HEK293 (cell line): ENCODE measurements around the gene LGALS3BP.
A peak's percentile ranks its signal among the peaks of the same experiment; 100 is the strongest.

Experiments
- CTCF ChIA-PET: fragments of 350-600 bp; formaldehyde crosslinking; extraction: SDS; loops from one replicate; lab custom pipeline; 2021; ENCODE audit warnings: antibody characterized with exemption; lab: Yijun Ruan, JAX
- POLR2A ChIA-PET: fragments of 300-600 bp; formaldehyde crosslinking; extraction: SDS; loops from one replicate; lab custom pipeline; 2020; ENCODE audit warnings: antibody characterized with exemption, inconsistent platforms; lab: Yijun Ruan, JAX
- H3K27ac ChIP-seq: fragments of 200-500 bp; sonication (Bioruptor generic); 2 replicates; pipeline ENCODE4 v1.5.1; 2014; ENCODE audit warnings: low read depth, low read length, control low read depth, inconsistent platforms; ENCODE audit errors: extremely low read depth
- H3K36me3 ChIP-seq, 2 experiments: fragments of 200-500 bp in 1 of 2; sonication (Bioruptor generic) in 1 of 2; 1 replicate in 1 of 2; 2 replicates in 1 of 2; pipeline ENCODE4 v1.5.1; 2014 to 2017; ENCODE audit warnings: inconsistent platforms in 2 of 2, low read length in 2 of 2; ENCODE audit not compliant: control insufficient read depth in 2 of 2, insufficient read depth in 1 of 2
- H3K4me1 ChIP-seq: fragments of 200-500 bp; sonication (Bioruptor generic); 2 replicates; pipeline ENCODE4 v1.5.1; 2014; ENCODE audit warnings: mild to moderate bottlenecking, low read length, inconsistent platforms; ENCODE audit not compliant: control insufficient read depth, insufficient read depth
- H3K4me3 ChIP-seq: 2 replicates; pipeline ENCODE4 v1.5.1; 2011; ENCODE audit warnings: low read depth, mild to moderate bottlenecking, control low read depth, low read length, moderate library complexity
- H3K9me3 ChIP-seq: fragments of 200-500 bp; sonication (Bioruptor generic); 2 replicates; pipeline ENCODE4 v1.5.1; 2014; ENCODE audit warnings: low read depth, low read length, inconsistent platforms; ENCODE audit not compliant: control insufficient read depth, insufficient read depth
- GFI1B ChIP-seq: fragments of 450-650 bp; formaldehyde crosslinking; IDR thresholded peaks from 2 replicates; pipeline ENCODE4 v1.5.1; 2016; ENCODE audit warnings: missing biosample characterization, missing genetic modification characterization
- GLIS2 ChIP-seq: fragments of 450-650 bp; formaldehyde crosslinking; IDR thresholded peaks from 2 replicates; pipeline ENCODE4 v1.5.1; 2016; ENCODE audit warnings: missing biosample characterization, missing genetic modification characterization
- PATZ1 ChIP-seq: fragments of 450-650 bp; formaldehyde crosslinking; IDR thresholded peaks from 2 replicates; pipeline ENCODE4 v1.5.1; 2016; ENCODE audit warnings: missing biosample characterization, missing genetic modification characterization
- RBAK ChIP-seq: fragments of 450-650 bp; formaldehyde crosslinking; IDR thresholded peaks from 2 replicates; pipeline ENCODE4 v1.5.1; 2016; ENCODE audit warnings: missing biosample characterization, missing genetic modification characterization
- SCRT1 ChIP-seq: fragments of 450-650 bp; formaldehyde crosslinking; IDR thresholded peaks from 2 replicates; pipeline ENCODE4 v1.5.1; 2016; ENCODE audit warnings: missing biosample characterization, missing genetic modification characterization, borderline replicate concordance
- SP7 ChIP-seq: fragments of 450-650 bp; formaldehyde crosslinking; IDR thresholded peaks from 2 replicates; pipeline ENCODE4 v1.5.1; 2016; ENCODE audit warnings: missing biosample characterization, missing genetic modification characterization
- ZBTB17 ChIP-seq: fragments of 450-650 bp; formaldehyde crosslinking; IDR thresholded peaks from 2 replicates; pipeline ENCODE4 v1.5.1; 2016; ENCODE audit warnings: missing biosample characterization, missing genetic modification characterization
- ZFHX2 ChIP-seq: fragments of 450-650 bp; formaldehyde crosslinking; conservative IDR thresholded peaks from 2 replicates; pipeline ENCODE4 v1.5.1; 2016; ENCODE audit warnings: missing biosample characterization, missing genetic modification characterization
- ZNF10 ChIP-seq: fragments of 450-650 bp; formaldehyde crosslinking; IDR thresholded peaks from 2 replicates; pipeline ENCODE4 v1.5.1; 2017; ENCODE audit warnings: missing biosample characterization, missing genetic modification characterization
- ZNF2 ChIP-seq: fragments of 450-650 bp; formaldehyde crosslinking; IDR thresholded peaks from 2 replicates; pipeline ENCODE4 v1.5.1; 2016; ENCODE audit warnings: missing biosample characterization, missing genetic modification characterization
- ZNF416 ChIP-seq: fragments of 450-650 bp; formaldehyde crosslinking; IDR thresholded peaks from 2 replicates; pipeline ENCODE4 v1.5.1; 2016; ENCODE audit warnings: missing biosample characterization, missing genetic modification characterization
- ZNF600 ChIP-seq: fragments of 450-650 bp; formaldehyde crosslinking; IDR thresholded peaks from 2 replicates; pipeline ENCODE4 v1.5.1; 2016; ENCODE audit warnings: missing biosample characterization, missing genetic modification characterization
- TF ChIP-seq, protein P1 (sequence below): fragments of 450-650 bp; formaldehyde crosslinking; IDR thresholded peaks from 2 replicates; pipeline ENCODE4 v1.5.1; 2017; ENCODE audit warnings: missing biosample characterization, mild to moderate bottlenecking, missing genetic modification characterization, moderate library complexity
- TF ChIP-seq, protein P2 (sequence below): fragments of 450-650 bp; formaldehyde crosslinking; conservative IDR thresholded peaks from 2 replicates; pipeline ENCODE4 v1.5.1; 2016; ENCODE audit warnings: low read depth, missing biosample characterization, missing genetic modification characterization
- TF ChIP-seq, protein P3 (sequence below): fragments of 450-650 bp; formaldehyde crosslinking; IDR thresholded peaks from 2 replicates; pipeline ENCODE4 v1.5.1; 2016; ENCODE audit warnings: missing biosample characterization, missing genetic modification characterization

The LGALS3BP gene

GRCh38 chr17:79009397-79010303 lies 29.9 kb upstream of the LGALS3BP start, which contains the start of gene CANT1 (continued):
- TF ChIP-seq, protein P1, sequence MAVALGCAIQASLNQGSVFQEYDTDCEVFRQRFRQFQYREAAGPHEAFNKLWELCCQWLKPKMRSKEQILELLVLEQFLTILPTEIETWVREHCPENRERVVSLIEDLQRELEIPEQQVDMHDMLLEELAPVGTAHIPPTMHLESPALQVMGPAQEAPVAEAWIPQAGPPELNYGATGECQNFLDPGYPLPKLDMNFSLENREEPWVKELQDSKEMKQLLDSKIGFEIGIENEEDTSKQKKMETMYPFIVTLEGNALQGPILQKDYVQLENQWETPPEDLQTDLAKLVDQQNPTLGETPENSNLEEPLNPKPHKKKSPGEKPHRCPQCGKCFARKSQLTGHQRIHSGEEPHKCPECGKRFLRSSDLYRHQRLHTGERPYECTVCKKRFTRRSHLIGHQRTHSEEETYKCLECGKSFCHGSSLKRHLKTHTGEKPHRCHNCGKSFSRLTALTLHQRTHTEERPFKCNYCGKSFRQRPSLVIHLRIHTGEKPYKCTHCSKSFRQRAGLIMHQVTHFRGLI (tag by site-specific recombination), result peak; percentile 94
- TF ChIP-seq ZBTB17 (tag by site-specific recombination), result 0 out of 2 replicates have a peak, but pooled peaks have one; percentile 8
- TF ChIP-seq, protein P2, sequence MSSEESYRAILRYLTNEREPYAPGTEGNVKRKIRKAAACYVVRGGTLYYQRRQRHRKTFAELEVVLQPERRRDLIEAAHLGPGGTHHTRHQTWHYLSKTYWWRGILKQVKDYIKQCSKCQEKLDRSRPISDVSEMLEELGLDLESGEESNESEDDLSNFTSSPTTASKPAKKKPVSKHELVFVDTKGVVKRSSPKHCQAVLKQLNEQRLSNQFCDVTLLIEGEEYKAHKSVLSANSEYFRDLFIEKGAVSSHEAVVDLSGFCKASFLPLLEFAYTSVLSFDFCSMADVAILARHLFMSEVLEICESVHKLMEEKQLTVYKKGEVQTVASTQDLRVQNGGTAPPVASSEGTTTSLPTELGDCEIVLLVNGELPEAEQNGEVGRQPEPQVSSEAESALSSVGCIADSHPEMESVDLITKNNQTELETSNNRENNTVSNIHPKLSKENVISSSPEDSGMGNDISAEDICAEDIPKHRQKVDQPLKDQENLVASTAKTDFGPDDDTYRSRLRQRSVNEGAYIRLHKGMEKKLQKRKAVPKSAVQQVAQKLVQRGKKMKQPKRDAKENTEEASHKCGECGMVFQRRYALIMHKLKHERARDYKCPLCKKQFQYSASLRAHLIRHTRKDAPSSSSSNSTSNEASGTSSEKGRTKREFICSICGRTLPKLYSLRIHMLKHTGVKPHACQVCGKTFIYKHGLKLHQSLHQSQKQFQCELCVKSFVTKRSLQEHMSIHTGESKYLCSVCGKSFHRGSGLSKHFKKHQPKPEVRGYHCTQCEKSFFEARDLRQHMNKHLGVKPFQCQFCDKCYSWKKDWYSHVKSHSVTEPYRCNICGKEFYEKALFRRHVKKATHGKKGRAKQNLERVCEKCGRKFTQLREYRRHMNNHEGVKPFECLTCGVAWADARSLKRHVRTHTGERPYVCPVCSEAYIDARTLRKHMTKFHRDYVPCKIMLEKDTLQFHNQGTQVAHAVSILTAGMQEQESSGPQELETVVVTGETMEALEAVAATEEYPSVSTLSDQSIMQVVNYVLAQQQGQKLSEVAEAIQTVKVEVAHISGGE (tag by site-specific recombination), result peak; percentile 44

GRCh38 chr17:79008666-79009387 lies 29.1 kb upstream of the LGALS3BP start:
- Histone ChIP-seq H3K9me3 (no peaks in the 10 kb centered on the region), H3K4me3 (peak overlapping the region; percentile 93), H3K4me1 (peaks cover 17% of the 10 kb centered on the region), H3K27ac (peak overlapping the region; percentile 72), H3K36me3 (peaks cover 0 to 23% of the 10 kb centered on the region in 2 experiments; a peak in 1 of 3 replicates)
- ChIA-PET CTCF (interaction anchor here (1.0 to 4.0 kb wide), 3 partner anchors 15 to 54 kb away, joined by 3 to 21 read pairs (median 4); no protein-coding TSS in a partner anchor), POLR2A (interaction anchor here (0.6 to 1.0 kb wide), 10 partner anchors 12 to 174 kb away, joined by 3 to 19 read pairs (median 4); partner anchors contain the start of genes LGALS3BP and USP36)
- TF ChIP-seq ZNF10 (tag by site-specific recombination), result 0 out of 2 replicates have a peak, but pooled peaks have one; percentile 38
- TF ChIP-seq SP7 (tag by site-specific recombination), result peak; percentile 42; the same call in 1 of the 2 replicates
- TF ChIP-seq GLIS2 (tag by site-specific recombination), result peak; percentile 64
- TF ChIP-seq ZNF600, result peak; percentile 40; the same call in 1 of the 2 replicates
- TF ChIP-seq ZFHX2 (tag by site-specific recombination), result 0 out of 2 replicates have a peak, but pooled peaks have one; percentile 14
- TF ChIP-seq ZNF2 (tag by site-specific recombination), result no peak
- TF ChIP-seq, protein P3, sequence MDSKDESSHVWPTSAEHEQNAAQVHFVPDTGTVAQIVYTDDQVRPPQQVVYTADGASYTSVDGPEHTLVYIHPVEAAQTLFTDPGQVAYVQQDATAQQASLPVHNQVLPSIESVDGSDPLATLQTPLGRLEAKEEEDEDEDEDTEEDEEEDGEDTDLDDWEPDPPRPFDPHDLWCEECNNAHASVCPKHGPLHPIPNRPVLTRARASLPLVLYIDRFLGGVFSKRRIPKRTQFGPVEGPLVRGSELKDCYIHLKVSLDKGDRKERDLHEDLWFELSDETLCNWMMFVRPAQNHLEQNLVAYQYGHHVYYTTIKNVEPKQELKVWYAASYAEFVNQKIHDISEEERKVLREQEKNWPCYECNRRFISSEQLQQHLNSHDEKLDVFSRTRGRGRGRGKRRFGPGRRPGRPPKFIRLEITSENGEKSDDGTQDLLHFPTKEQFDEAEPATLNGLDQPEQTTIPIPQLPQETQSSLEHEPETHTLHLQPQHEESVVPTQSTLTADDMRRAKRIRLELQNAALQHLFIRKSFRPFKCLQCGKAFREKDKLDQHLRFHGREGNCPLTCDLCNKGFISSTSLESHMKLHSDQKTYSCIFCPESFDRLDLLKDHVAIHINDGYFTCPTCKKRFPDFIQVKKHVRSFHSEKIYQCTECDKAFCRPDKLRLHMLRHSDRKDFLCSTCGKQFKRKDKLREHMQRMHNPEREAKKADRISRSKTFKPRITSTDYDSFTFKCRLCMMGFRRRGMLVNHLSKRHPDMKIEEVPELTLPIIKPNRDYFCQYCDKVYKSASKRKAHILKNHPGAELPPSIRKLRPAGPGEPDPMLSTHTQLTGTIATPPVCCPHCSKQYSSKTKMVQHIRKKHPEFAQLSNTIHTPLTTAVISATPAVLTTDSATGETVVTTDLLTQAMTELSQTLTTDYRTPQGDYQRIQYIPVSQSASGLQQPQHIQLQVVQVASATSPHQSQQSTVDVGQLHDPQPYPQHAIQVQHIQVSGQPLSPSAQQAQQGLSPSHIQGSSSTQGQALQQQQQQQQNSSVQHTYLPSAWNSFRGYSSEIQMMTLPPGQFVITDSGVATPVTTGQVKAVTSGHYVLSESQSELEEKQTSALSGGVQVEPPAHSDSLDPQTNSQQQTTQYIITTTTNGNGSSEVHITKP (tag by site-specific recombination), result peak; percentile 86
- no peak for TF ChIP-seq RBAK (tag by site-specific recombination)
- peak; percentile 51; the same call in 1 of the 2 replicates for TF ChIP-seq PATZ1 (tag by site-specific recombination)
- 0 out of 2 replicates have a peak, but pooled peaks have one; percentile 34 for TF ChIP-seq SCRT1 (tag by site-specific recombination)
- no peak for TF ChIP-seq ZNF416
- no peak for TF ChIP-seq GFI1B (tag by site-specific recombination)
